Measurements from ENCODE around the gene FBRSL1.
A peak's percentile ranks its signal among the peaks of the same experiment; 100 is the strongest.

Gene FBRSL1

DNA sequence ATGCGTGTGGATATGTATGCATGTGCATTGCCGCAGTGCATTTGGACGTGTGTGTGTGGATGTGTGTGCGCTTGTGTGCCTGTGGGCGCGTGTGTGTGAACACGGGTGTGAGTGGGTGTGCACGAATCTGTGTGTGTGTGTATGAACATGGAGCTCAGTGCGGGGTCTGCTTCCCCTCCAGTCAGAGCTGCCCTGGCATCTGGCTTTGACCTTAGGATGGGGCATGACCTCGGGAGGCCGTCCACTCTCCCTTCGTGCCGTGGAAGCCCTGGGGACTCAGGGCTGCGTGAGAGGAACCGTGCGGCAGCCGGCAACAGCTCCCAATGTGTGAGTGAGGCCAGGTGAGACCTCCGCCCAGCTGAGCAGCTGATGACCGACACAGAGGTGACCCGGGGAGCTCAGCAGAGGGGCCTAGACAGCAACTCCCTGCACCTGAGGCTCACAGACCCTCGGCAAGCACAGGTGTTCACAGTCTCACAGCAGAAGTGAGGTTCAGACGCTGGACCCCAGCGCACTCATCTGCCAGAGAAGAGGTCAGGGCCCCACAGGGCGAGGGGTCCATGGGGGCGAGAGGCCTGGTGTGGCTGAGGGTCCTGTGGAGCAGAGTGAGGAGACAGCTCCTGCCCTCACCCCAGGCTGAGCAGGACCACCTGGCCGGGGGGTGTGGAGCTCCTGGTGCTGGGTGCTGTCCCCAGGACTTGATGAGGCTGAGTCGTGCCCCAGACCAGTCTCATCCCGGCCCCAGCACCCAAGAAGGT, 33.6 kb upstream of the FBRSL1 start:
- TF ChIP-seq CTCF (IDR thresholded peaks at IDR 0.05; ENCODE audit: unreplicated experiment in 3 of 3): no peak
- H3K4me1 Mint-ChIP-seq: peaks cover 32% of the 10 kb centered on the region
- peaks cover 30% of the 10 kb centered on the region for H3K27me3 Mint-ChIP-seq (ENCODE audit: low read depth)
- H3K27ac Mint-ChIP-seq: peak overlapping the region in 2 of 3 experiments; percentile 50 to 73
- peaks cover 3% of the 10 kb centered on the region for H3K36me3 Mint-ChIP-seq (ENCODE audit: low read depth)
- peak overlapping the region in 2 of 3 experiments; percentile 12 to 41 for H3K4me3 Mint-ChIP-seq
- peaks cover 13% of the 10 kb centered on the region for H3K9me3 Mint-ChIP-seq

DNA sequence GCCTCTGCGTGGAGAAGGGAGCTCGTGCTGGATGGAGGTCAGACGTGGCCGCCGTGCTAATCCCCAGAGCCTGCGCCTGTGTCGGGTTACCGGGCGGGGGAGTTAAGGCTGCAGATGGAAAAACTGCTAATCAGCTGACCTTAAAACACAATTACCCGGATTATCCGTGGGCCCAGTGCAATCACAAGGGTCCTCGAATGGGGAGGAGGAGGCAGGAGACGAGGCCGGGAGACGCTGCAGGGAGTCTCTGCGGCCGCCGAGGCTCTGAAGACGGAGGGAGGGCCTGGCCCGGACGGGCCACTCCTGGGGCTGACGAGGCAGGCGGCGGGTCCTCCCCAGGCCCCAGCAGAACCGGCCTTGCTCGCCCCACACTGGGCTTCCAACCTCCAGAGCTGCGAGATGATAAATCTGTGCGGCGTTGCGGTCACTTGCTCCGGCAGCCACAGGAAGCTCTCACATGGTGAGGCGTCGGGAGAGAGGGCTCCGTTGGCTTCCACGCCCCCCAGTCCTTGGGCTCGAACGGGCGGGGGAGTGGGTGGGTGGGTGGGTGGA, 32.9 kb upstream of the FBRSL1 start:
- TF ChIP-seq CTCF (IDR thresholded peaks at IDR 0.05; ENCODE audit: unreplicated experiment in 3 of 3): no peak
- peaks cover 13% of the 10 kb centered on the region for H3K9me3 Mint-ChIP-seq
- H3K36me3 Mint-ChIP-seq (ENCODE audit: low read depth): peaks cover 3% of the 10 kb centered on the region
- peaks cover 34% of the 10 kb centered on the region for H3K27me3 Mint-ChIP-seq (ENCODE audit: low read depth)
- H3K27ac Mint-ChIP-seq: no peak overlapping the region
- no peak overlapping the region for H3K4me3 Mint-ChIP-seq
- H3K4me1 Mint-ChIP-seq: peaks cover 28% of the 10 kb centered on the region

GRCh38 chr12:132458441-132458840, 31.5 kb upstream of the FBRSL1 start:
- Mint-ChIP-seq H3K27ac (no peak overlapping the region), H3K36me3 (ENCODE audit: low read depth) (peaks cover 3% of the 10 kb centered on the region), H3K27me3 (ENCODE audit: low read depth) (peaks cover 34% of the 10 kb centered on the region)

DNA sequence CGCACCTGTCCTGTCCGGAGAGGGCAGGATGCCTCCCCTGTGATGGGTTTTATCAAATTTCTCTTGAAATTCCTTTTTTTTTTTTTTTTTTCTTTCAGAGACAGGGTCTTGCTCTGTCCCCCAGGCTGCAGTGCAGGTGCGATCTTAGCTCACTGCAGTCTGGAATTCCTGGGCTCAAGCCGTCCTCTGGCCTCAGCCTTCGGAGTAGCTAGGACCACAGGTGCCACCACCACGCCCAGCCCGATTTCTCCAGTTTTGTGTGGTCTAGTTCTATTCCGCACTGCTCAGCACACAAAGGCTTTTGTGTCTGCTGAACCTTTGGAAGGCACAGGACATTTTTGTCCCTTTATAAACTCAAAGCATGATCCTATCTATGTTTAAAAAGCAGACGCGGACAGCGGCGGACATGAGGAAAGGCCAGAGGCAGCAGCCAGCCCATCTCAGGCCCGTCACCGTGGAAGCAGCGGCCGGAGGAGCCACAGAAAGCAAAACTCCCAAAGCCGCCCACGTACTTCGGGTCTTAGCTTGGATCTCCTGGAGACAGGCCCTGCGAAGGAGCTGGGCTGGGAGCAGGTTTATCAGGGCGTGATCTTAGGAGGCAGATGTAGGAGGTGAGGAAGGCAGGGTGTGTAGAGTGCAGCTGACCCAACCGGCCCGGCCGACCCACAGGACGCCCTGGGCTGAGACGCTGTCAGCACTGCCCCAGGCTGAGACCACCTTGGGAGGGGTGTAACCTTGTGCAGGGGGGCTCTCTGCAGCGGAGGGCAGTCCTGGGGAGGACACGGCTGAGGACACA, 30.9 kb upstream of the FBRSL1 start:
- peaks cover 34% of the 10 kb centered on the region for H3K27me3 Mint-ChIP-seq (ENCODE audit: low read depth)

More at GRCh38 chr12:132458441-132458840, 31.5 kb upstream of the FBRSL1 start:
- H3K4me3 Mint-ChIP-seq: no peak overlapping the region
- peaks cover 13% of the 10 kb centered on the region for H3K9me3 Mint-ChIP-seq
- peaks cover 17% of the 10 kb centered on the region for H3K4me1 Mint-ChIP-seq
- no peak for TF ChIP-seq CTCF (IDR thresholded peaks at IDR 0.05; ENCODE audit: unreplicated experiment in 3 of 3)

GRCh38 chr12:132460571-132460970, 29.4 kb upstream of the FBRSL1 start:
- Mint-ChIP-seq H3K4me3 (no peak overlapping the region), H3K27ac (no peak overlapping the region), H3K27me3 (ENCODE audit: low read depth) (peaks cover 30% of the 10 kb centered on the region), H3K9me3 (peaks cover 9% of the 10 kb centered on the region), H3K36me3 (ENCODE audit: low read depth) (no peaks in the 10 kb centered on the region), H3K4me1 (peaks cover 18% of the 10 kb centered on the region)
- TF ChIP-seq CTCF (IDR thresholded peaks at IDR 0.05; ENCODE audit: unreplicated experiment in 3 of 3): peak in 2 of 3 experiments; percentile 9 to 32

More for the DNA sequence above, 30.9 kb upstream of the FBRSL1 start:
- no peak for TF ChIP-seq CTCF (IDR thresholded peaks at IDR 0.05; ENCODE audit: unreplicated experiment in 3 of 3)
- Mint-ChIP-seq H3K36me3 (ENCODE audit: low read depth) (peaks cover 3% of the 10 kb centered on the region), H3K4me1 (peaks cover 17% of the 10 kb centered on the region), H3K27ac (peak overlapping the region in 2 of 3 experiments; percentile 57 to 64), H3K4me3 (peak overlapping the region in 1 of 3 experiments; percentile 50), H3K9me3 (peaks cover 13% of the 10 kb centered on the region)
